Lower leg skin (tissue), 4 donors: Measurements from ENCODE around the gene ARHGEF11. TPM values are rescaled to one million over a fixed set of nuclear protein-coding genes. Genes with fewer than 3 reads are reported as not detected.

Experiments
- DNase-seq, 2 donors: peaks; one replicate each; pipeline ENCODE4 v3.0.0-alpha.2; 2019; ENCODE audit warnings: low spot score in 2 of 2
- H3K4me3 ChIP-seq: fragments of 200-600 bp; sonication (generic); 2 replicates; pipeline ENCODE4 v1.5.1; 2017; ENCODE audit warnings: mild to moderate bottlenecking, low read depth; ENCODE audit not compliant: poor library complexity, severe bottlenecking
- CTCF ChIP-seq, 3 donors: fragments of 450-650 bp; IDR thresholded peaks; one replicate each; pipeline ENCODE4 v1.5.1; 2016; ENCODE audit warnings: antibody characterized with exemption in 3 of 3, mild to moderate bottlenecking in 3 of 3, moderate library complexity in 2 of 3
- POLR2A ChIP-seq, 2 donors: fragments of 450-650 bp; IDR thresholded peaks; one replicate each; pipeline ENCODE4 v1.6.1; 2016 to 2017; ENCODE audit warnings: antibody characterized with exemption in 2 of 2, mild to moderate bottlenecking in 1 of 2, moderate library complexity in 1 of 2
- WGBS, 2 donors: methylation state at CpG; one replicate each; pipeline ENCODE4 v1.1.5; 2018; 5-methylcytosine and 5-hydroxymethylcytosine counted together
- intact Hi-C: fragments of 100-400 bp; cut with DNase I; formaldehyde crosslinking; loops from one replicate; pipeline ENCODE4 v1.15.0; 2023; ENCODE audit warnings: low total_unique reads
- total RNA-seq, 4 donors: library from RNA; depleted of rRNA; stranded (reverse); fragments of >200 nt; gene quantifications; one replicate each; pipeline ENCODE4 v1.1.0, GENCODE V29; 2016

The ARHGEF11 gene
- total RNA-seq, 4 donors from 2014 or later, result 16.3 to 30.9 (median 27.3) TPM

DNA sequence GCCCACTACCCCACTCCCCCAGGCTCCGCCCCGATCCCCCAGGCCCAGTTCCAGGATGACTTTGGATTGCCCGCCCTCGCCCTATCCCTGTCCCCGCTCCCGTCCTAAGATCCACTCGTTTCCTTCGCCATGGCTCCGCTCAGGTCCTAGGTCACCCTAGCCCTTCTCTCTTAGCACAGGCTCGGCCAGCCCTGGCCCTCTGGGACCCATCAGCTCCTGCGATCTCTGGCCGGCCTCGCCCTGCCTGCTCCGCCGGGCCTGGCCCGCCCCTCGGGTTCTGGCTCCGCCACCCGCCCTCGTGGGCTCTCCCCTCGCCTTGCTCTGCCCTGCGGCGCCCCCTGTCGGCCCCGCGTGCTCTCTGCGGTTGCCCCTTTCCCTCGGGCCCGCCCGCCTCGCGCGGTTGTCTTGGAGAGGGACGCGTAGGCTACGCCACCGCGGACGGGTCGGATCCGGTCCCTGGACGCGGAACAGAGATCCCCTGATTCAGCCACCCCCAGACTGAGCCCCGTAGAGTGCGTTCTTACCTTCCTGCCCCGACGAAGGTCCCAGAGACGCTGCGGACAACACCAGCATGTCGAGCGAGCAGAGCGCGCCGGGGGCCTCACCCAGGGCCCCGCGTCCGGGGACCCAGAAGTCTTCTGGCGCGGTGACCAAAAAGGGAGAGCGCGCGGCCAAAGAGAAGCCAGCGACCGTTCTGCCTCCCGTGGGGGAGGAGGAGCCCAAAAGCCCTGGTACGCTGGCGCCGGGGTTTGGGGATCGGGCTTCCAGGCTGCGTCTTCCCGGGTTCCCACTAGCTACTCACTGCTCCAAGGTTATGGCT lies 125.1 kb downstream of the ARHGEF11 start, which contains the start of gene LRRC71:
Gene LRRC71, plus strand, starts transcription at position 400 of the 820 bp plus-strand sequence. Its CDS starts 172 bp downstream, at position 572.
- 6 to 8% methylated on average over 65 to 67 of the region's 71 CpGs for WGBS, 2 donors
- TF ChIP-seq CTCF (IDR thresholded peaks at IDR 0.05), result no peak
- TF ChIP-seq POLR2A (IDR thresholded peaks at IDR 0.05), result no peak
- peak; percentile 23 to 93 for DNase-seq
- no peak within 1 kb of the TSS for H3K4me3 ChIP-seq
- intact Hi-C loops, result no loop called here

DNA sequence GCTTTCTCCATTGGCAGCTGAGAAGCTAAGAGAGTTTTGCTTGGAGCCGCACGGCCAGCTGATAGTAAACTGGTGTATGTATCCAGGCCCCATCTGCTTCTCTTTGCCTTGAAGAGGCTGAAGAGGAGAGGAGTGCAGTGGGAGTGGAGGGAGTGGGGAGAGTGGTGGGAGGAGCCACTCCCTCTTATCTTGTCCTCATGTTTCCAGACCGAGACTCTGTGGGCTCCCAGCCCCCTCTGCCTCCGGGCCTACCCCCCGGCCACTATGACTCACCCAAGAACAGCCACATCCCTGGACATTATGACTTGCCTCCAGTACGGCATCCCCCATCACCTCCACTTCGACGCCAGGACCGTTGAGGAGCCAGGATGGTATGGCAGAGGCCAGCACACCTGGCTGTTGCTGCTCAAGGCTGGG lies 131.1 kb downstream of the ARHGEF11 start:
- TF ChIP-seq CTCF (IDR thresholded peaks at IDR 0.05) (no peak), POLR2A (IDR thresholded peaks at IDR 0.05) (no peak)
- 83 to 85% methylated on average over 9 of the region's 9 CpGs for WGBS, 2 donors
- no peak overlapping the region for H3K4me3 ChIP-seq
- DNase-seq, result no peak
- intact Hi-C loops, result no loop called here

GRCh38 chr1:156913809-156914387 lies 131.6 kb downstream of the ARHGEF11 start:
- DNase-seq, result no peak
- no peak overlapping the region for H3K4me3 ChIP-seq
- TF ChIP-seq CTCF (IDR thresholded peaks at IDR 0.05) (no peak), POLR2A (IDR thresholded peaks at IDR 0.05) (no peak)
- intact Hi-C loops, result no loop called here
- WGBS, 2 donors, result 81 to 90% methylated on average over 13 of the region's 13 CpGs

DNA sequence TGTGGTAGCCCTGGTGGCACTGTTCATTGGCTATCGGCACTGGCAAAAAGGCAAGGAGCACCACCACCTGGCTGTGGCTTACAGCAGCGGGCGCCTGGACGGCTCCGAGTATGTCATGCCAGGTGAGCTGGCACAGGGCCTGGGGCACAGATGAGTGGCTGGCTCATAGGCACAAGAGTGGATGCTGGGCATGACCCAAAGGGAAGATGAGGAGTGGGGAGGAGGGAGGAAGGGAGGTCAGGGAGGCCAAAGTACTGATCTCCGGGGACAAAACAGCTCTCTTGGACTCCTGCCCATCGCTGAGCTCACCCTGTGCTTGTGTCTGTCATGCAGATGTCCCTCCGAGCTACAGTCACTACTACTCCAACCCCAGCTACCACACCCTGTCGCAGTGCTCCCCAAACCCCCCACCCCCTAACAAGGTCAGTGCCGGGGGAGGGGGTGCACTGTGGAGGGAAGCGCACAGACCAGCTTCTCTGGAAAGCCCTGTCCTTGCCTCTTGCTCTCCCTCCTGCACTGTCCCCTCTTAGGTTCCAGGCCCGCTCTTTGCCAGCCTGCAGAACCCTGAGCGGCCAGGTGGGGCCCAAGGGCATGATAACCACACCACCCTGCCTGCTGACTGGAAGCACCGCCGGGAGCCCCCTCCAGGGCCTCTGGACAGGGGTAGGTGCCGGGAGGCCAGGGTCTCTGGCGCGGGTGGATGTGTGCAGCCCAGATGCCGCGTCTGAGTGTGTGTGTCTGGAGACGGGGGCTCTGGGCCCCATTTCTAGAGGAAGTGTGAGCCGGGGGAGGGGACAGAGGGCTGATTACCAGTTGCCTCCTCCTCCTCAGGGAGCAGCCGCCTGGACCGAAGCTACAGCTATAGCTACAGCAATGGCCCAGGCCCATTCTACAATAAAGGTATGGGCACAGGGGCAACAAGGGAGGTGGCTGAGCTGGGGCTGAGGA lies 132.4 kb downstream of the ARHGEF11 start:
- no peak for DNase-seq
- no peak for TF ChIP-seq POLR2A (IDR thresholded peaks at IDR 0.05)
- no peak for TF ChIP-seq CTCF (IDR thresholded peaks at IDR 0.05)

GRCh38 chr1:156912310-156912709 lies 133.2 kb downstream of the ARHGEF11 start:
- H3K4me3 ChIP-seq, result no peak overlapping the region
- 88% methylated on average over 2 of the region's 2 CpGs; no CpG with 5 or more reads in 1 of the 2 donors for whole genome bisulfite sequencing, 2 donors
- intact Hi-C loops, result no loop called here

More for the DNA sequence above, 132.4 kb downstream of the ARHGEF11 start:
- 58 to 69% methylated on average over 23 to 24 of the region's 24 CpGs for WGBS, 2 donors
- no peak overlapping the region for H3K4me3 ChIP-seq
- intact Hi-C loops, result no loop called here

More at GRCh38 chr1:156912310-156912709, 133.2 kb downstream of the ARHGEF11 start:
- DNase-seq, result no peak
- TF ChIP-seq POLR2A (IDR thresholded peaks at IDR 0.05) (no peak), CTCF (IDR thresholded peaks at IDR 0.05) (no peak)
